ENCODE data around the gene DOCK2. TPM values are rescaled to one million over a fixed set of nuclear protein-coding genes. Genes with fewer than 3 reads are reported as not detected.

Gene DOCK2
- polyA plus RNA-seq, 1 of the 3 experiments (the other 2 are of a cell fraction) = 3.8 TPM

DNA sequence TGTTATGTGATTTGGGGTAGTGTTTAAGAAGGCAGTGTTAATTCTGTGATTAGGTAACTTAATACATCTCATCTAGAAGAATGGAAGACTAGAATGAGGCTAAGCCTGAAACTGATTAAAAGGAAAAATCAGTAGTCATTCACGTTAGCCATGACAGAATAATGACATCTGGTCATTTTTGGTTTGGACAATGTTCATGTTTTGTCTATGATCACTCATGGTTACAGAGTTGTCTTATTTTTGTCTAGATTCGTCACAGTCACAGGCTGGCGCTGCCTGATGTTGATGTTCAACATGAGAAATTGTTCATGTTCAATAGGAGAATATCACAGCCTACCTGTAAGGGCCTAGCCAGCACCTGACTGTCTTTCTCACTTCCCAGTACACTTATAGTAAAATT lies 9.5 kb upstream of the DOCK2 start:
- ChIA-PET POLR2A (no interaction called here), CTCF (no interaction called here)
- DNase-seq = no peak
- no peaks in the 10 kb centered on the region for H3K36me3 ChIP-seq (replicated peaks in 1 of 2; ENCODE audit: control insufficient read depth in 1 of 2, insufficient read depth in 2 of 2, low read length in 1 of 2)
- H3K9me2 ChIP-seq = no peaks in the 10 kb centered on the region
- peak overlapping the region; percentile 59 to 61; a peak in 3 of 4 replicates for H3K27ac ChIP-seq (ENCODE audit: low read depth in 2 of 2, low read length in 1 of 2)
- H3K9me3 ChIP-seq = no peaks in the 10 kb centered on the region
- no peak for TF ChIP-seq EP300 (IDR thresholded peaks at IDR 0.05; ENCODE audit: borderline replicate concordance in 1 of 2, low read depth in 1 of 2, low read length in 1 of 2)
- TF ChIP-seq CHD2 (IDR thresholded peaks at IDR 0.05; ENCODE audit: low read length, partially characterized antibody) = no peak
- TF ChIP-seq, protein P1, sequence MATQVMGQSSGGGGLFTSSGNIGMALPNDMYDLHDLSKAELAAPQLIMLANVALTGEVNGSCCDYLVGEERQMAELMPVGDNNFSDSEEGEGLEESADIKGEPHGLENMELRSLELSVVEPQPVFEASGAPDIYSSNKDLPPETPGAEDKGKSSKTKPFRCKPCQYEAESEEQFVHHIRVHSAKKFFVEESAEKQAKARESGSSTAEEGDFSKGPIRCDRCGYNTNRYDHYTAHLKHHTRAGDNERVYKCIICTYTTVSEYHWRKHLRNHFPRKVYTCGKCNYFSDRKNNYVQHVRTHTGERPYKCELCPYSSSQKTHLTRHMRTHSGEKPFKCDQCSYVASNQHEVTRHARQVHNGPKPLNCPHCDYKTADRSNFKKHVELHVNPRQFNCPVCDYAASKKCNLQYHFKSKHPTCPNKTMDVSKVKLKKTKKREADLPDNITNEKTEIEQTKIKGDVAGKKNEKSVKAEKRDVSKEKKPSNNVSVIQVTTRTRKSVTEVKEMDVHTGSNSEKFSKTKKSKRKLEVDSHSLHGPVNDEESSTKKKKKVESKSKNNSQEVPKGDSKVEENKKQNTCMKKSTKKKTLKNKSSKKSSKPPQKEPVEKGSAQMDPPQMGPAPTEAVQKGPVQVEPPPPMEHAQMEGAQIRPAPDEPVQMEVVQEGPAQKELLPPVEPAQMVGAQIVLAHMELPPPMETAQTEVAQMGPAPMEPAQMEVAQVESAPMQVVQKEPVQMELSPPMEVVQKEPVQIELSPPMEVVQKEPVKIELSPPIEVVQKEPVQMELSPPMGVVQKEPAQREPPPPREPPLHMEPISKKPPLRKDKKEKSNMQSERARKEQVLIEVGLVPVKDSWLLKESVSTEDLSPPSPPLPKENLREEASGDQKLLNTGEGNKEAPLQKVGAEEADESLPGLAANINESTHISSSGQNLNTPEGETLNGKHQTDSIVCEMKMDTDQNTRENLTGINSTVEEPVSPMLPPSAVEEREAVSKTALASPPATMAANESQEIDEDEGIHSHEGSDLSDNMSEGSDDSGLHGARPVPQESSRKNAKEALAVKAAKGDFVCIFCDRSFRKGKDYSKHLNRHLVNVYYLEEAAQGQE (IDR thresholded peaks at IDR 0.05; ENCODE audit: low read depth, low read length) = no peak
- no peak for TF ChIP-seq SIN3A (IDR thresholded peaks at IDR 0.05; ENCODE audit: borderline replicate concordance, low read depth, low read length)
- no peak for TF ChIP-seq USF1 (IDR thresholded peaks at IDR 0.05; ENCODE audit: borderline replicate concordance, low read depth)
- TF ChIP-seq MAX (IDR thresholded peaks at IDR 0.05; ENCODE audit: low read depth) = no peak
- TF ChIP-seq RFX5 (IDR thresholded peaks at IDR 0.05; ENCODE audit: low read length) = no peak
- no peak for TF ChIP-seq IRF3 (IDR thresholded peaks at IDR 0.05; ENCODE audit: low read depth, low read length)
- no peak for TF ChIP-seq FOXJ3 (CRISPR knock-in tag; IDR thresholded peaks at IDR 0.05)
- no peak for TF ChIP-seq RXRA (IDR thresholded peaks at IDR 0.05; ENCODE audit: borderline replicate concordance, low read depth)
- no peak for TF ChIP-seq FOSL2 (IDR thresholded peaks at IDR 0.05; ENCODE audit: borderline replicate concordance, low read depth)
- TF ChIP-seq TCF12 (IDR thresholded peaks at IDR 0.05) = no peak
- TF ChIP-seq NRF1 (IDR thresholded peaks at IDR 0.05; ENCODE audit: low read depth, low read length) = no peak
- no peak for TF ChIP-seq FOXM1 (IDR thresholded peaks at IDR 0.05; ENCODE audit: low read depth)
- no peak for TF ChIP-seq TEAD4 (IDR thresholded peaks at IDR 0.05; ENCODE audit: borderline replicate concordance, insufficient read depth)
- no peak for TF ChIP-seq NFIC (IDR thresholded peaks at IDR 0.05; ENCODE audit: borderline replicate concordance)
- no peak for TF ChIP-seq ELF1 (IDR thresholded peaks at IDR 0.05)
- TF ChIP-seq PBX3 (IDR thresholded peaks at IDR 0.05) = no peak
- TF ChIP-seq EZH2phosphoT487 (IDR thresholded peaks at IDR 0.05; ENCODE audit: borderline replicate concordance, low read depth) = no peak
- no peak overlapping the region for H3K4me2 ChIP-seq
- no peaks in the 10 kb centered on the region for H3K27me3 ChIP-seq (ENCODE audit: insufficient read depth)
- no peaks in the 10 kb centered on the region for H4K20me1 ChIP-seq (ENCODE audit: insufficient read depth)
- peaks cover 32% of the 10 kb centered on the region for H3F3A ChIP-seq (replicated peaks; ENCODE audit: insufficient read depth)
- WGBS (ENCODE audit: low lambda C conversion rate) = 93% methylated on average over 3 of the region's 3 CpGs
- no peaks in the 10 kb centered on the region for H3K79me2 ChIP-seq (ENCODE audit: insufficient read depth)
- H3K4me1 ChIP-seq (ENCODE audit: control insufficient read depth in 1 of 2, insufficient read depth in 2 of 2, low read depth in 1 of 2, low read length in 1 of 2) = peaks cover 0 to 12% of the 10 kb centered on the region in 2 experiments; a peak in 3 of 4 replicates
- no peak overlapping the region for H2AFZ ChIP-seq (ENCODE audit: low read depth)
- H3K4me3 ChIP-seq (ENCODE audit: low read depth in 2 of 2, low read length in 1 of 2) = no peak overlapping the region
- H3K9ac ChIP-seq = no peak overlapping the region

All from SK-N-SH (cell line).